ENCODE results near the gene BMP2.

The BMP2 gene

GRCh38 chr20:6768228-6769140, 998 bp downstream of the BMP2 start:
- DNase-seq, result no peak

DNA sequence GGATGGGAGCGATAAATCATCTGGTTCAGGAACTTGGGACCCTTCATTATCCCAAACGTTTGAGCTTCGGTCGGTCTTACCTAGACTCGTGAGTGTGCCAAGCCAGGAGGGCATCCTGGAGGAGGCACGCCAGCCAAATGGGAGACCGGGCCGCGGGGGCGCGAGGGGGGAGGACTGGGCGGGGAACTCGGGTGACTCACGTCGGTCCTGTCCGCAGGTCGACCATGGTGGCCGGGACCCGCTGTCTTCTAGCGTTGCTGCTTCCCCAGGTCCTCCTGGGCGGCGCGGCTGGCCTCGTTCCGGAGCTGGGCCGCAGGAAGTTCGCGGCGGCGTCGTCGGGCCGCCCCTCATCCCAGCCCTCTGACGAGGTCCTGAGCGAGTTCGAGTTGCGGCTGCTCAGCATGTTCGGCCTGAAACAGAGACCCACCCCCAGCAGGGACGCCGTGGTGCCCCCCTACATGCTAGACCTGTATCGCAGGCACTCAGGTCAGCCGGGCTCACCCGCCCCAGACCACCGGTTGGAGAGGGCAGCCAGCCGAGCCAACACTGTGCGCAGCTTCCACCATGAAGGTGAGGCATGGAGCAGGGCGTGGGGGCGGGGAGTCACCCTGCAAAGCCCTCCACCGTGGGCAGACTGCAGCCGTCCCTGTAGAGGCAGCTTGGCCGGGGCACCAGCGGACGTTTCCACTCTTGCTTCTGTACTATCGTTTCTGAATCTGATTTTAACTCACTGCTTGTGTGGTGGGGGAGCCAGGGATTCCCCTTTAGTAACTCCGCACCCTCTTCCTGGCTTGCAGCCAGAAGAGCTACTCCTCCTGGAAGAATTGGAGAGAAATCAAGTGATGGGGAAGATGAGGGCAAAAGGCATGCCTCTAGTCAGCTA, 2.7 kb downstream of the BMP2 start:
- no peak for DNase-seq

- no peak for DNase-seq
Observed at GRCh38 chr20:6770786-6771100, 3.3 kb downstream of the BMP2 start.

DNA sequence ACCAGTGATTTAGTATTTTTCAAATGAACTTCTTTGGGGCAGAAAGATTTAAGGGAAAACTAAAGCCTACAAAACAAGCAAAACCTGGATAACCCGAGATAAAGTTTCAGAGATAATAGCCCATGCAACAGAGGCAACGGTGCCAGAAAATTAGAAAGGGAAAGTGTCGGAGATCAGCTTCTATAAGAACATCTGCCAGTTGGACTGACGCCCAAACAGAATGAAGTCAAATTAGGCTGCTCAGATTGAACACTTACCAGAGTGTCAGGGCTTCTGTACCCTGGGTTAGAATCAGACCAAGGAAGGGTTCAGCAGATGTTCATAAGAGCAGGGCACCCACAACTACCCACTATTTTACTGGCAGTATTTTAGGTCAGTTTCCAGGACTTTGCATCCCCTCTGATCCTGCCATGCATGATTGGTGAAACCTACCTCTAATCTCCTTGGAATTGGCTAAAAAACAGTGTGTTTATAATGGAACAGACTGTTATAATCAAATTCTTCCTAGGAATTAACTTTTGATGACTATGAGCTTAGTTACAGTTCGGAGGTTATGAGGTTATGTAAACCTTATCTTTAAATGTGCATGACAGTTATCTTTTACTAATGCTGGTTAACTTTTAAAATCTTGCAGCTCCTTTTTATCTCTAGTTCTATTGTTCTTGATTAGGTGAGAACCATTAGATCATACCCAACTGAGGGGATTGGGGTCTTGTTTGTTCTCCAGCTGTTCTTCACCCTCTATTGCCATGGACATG, 13.1 kb downstream of the BMP2 start:
- DNase-seq, result peak; percentile 77

GRCh38 chr20:6783752-6784151, 16.3 kb downstream of the BMP2 start:
- no peak for DNase-seq

DNA sequence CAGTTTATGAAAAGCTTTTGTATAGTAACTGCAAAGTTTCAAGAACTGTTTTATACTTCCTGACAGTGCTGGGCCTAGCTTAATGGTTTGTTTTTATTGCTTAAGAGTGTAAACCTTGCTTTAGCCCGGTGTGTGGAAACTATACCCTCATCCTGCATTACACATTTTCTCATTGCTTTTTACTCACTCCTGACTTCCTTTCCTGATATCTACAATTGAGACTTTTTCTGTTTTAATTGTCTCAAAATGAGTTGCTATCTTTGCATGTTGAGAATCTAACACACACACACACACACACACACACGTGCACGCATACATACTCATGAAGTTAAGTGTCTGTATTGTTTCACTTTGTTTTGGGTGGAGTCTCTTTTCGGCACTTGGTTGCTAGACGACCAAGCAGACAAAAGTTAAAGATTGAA, 16.7 kb downstream of the BMP2 start:
- DNase-seq, result no peak

DNA sequence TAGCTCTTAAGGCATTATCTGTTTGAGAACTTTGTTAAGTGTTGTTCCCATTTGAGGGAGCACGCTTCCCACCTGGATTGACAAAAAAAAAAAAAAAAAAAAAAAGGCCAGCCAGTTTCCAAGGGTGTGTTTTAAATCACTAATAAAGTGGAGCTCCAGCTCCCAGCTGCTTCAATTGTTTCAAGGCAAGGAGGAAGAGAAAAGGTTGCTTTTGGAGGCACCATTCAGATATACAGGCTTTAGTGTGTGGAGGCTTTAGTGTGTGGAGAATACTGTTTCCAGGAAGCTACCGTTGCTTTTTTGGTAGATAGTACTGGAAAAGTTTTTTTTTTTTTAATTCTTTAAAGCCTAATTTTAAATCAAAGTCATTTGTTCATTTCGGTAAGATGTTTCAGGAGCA, 17.3 kb downstream of the BMP2 start:
- no peak for DNase-seq

- no peak for DNase-seq
Observed at GRCh38 chr20:6786548-6786947, 19.1 kb downstream of the BMP2 start.

GRCh38 chr20:6792789-6793188, 25.3 kb downstream of the BMP2 start:
- DNase-seq, result no peak

GRCh38 chr20:6802227-6802626, 34.7 kb downstream of the BMP2 start:
- DNase-seq, result no peak

- no peak for DNase-seq
Observed at GRCh38 chr20:6806275-6806674, 38.8 kb downstream of the BMP2 start.

- DNase-seq, result no peak
Observed at GRCh38 chr20:6811262-6812035, 44.0 kb downstream of the BMP2 start.

GRCh38 chr20:6812530-6812929, 45.0 kb downstream of the BMP2 start:
- DNase-seq, result no peak

DNA sequence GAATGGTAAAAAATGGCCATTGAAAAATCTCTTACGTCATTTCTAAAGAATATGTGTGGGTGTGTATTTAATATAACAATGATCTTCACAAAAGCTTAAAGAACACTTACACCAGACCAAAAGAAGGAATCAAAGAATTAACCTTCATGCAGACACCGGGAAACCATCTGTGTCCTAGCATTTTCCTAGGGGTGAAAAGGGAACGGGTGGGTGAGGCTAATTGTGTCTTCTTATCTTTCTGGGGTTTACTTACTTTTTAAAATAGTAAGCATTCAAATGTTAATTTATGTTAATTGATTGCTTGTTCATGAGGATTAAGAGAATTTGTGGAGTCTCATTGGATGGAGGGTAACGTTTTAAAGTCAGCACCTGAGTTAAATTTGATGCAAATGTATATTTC, 47.5 kb downstream of the BMP2 start:
- DNase-seq, result no peak

GRCh38 chr20:6818033-6818808, 50.7 kb downstream of the BMP2 start:
- no peak for DNase-seq

DNA sequence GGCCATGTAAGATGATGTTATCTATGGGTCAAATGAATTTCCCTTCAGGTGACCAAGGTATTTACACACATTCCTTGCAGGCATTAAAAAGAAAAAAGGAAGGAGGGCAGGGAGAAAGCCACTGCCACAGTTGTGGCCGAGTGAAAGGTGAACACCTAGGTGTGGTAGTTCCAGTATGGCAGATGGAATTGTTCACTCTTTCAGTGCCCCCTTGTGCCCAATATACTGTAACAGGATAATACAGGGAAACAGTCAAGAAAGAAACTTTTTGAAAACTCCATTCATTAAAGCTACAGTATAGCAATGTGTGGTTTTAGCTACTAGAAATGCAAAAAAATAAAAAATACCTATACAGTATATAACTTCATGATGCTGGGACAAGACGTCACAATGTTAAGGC, 52.1 kb downstream of the BMP2 start:
- DNase-seq, result no peak

- no peak for DNase-seq
Observed at GRCh38 chr20:6824401-6824800, 56.9 kb downstream of the BMP2 start.

DNA sequence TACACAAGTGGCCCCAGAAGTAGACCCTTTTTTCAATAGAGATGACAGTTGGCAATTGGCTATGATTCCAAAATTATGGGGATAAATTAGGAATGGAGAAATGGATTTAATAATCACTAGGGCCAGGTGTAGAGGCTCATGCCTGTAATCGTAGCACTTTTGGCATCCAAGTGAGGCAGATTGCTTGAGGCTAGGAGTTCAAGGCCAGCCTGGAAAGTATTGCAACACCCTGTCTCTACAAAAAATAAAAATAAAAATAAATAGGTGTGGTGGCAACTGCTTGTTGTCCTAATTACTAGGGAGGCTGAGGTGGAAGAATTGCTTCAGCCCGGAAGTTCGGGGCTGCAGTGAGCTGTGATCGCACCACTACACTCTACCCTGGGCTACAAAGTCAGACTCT, 60.0 kb downstream of the BMP2 start:
- DNase-seq, result no peak

- peak; percentile 55 for DNase-seq
Observed at GRCh38 chr20:6828794-6829423, 61.4 kb downstream of the BMP2 start.

DNA sequence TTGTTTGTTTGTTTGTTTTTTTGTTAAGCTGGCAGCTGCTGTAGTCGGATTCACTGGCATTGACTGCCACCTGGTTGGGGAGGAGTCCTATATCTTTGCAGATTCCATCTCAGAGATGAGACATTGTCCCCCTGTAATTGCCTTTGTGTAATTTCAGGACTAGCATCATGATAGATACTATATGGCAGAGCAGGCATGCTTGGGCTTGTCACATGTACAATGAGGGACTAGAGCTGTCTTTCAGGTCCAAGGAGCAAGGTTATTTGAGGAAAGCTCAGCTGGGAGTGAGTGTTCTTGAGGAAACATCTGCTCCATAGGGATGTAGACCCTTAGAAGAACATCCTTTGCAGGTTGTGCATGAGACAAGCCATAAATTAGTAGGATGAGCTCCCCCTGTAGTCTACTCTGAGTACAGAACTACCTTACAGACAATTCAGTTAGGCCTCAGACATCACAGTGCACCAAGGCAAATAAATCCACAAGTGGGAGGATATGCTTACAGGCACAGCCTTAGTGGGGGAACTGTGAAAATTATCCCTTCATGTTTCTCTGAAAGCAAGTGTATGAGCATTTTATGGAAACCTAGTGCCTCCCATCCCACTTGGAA, 62.1 kb downstream of the BMP2 start:
- DNase-seq, result no peak
